GM19438 (cell line): ENCODE data around the gene PRKAR1A.
"Not testable (repeated sequence)": the region's sequence is repeated elsewhere in the genome, so short reads cannot be mapped to it uniquely, and the experiment has no call there.

Source experiments
- ATAC-seq: cut with Tn5 transposase; IDR thresholded peaks from one replicate; pipeline ENCODE4 v1.9.1; 2021; ENCODE audit warnings: low read depth; ENCODE audit not compliant: unreplicated experiment

Gene PRKAR1A

GRCh38 chr17:68576137-68576536 is 63.9 kb downstream of the PRKAR1A start:
- ATAC-seq = no peak

DNA sequence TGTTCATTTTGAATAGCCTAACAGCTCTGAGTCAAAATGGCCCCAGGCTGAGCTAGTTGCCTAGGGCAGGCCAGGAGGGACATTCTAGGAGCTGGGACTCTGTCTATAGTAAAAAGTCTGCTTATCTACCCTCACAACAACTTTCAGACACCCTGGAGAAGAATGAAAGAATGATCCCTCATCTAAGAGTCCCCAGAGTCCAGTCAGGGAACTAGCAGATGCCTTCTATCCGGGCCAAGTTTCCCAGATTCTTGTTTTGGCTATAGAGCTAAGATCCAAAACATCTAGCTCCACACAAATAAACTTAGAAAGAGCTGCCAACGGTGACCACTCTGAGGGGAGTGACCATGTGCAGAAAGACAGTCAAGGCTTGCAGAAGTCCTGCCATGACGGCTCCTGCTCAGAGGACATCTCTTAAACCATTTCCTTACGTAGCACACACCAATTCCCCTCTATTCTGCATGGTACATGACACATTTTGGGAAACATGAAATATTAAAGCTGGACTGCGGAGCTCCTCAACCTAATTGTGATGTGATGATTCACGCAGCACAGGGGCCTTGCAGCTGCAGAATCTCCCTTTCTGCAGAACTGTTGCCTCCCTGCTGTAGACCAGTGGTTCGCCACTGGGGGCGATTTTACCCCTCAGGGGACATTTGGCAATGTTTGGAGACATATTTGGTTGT is 64.7 kb downstream of the PRKAR1A start:
- no peak for ATAC-seq

- ATAC-seq = no peak
Measured at GRCh38 chr17:68577497-68577821, 65.2 kb downstream of the PRKAR1A start.

DNA sequence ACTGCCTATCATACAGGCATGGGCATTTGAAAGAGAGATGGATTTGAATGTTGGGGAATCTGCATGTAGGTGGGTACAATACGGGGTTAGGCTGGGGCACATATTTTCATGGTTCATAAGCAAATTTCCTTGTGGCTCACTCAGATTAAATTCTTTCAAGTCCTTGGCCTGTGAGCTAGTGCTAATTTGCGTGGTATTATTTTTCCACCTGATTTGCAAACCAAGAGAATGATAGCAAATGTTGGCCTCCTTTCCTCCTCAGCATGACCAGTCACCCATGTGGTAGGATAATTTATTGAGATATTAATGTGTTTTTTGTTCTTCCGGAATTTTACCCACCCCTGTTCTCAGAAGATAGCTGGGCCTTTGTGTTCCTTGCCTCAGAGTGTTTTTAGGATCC is 66.0 kb downstream of the PRKAR1A start:
- no peak for ATAC-seq

DNA sequence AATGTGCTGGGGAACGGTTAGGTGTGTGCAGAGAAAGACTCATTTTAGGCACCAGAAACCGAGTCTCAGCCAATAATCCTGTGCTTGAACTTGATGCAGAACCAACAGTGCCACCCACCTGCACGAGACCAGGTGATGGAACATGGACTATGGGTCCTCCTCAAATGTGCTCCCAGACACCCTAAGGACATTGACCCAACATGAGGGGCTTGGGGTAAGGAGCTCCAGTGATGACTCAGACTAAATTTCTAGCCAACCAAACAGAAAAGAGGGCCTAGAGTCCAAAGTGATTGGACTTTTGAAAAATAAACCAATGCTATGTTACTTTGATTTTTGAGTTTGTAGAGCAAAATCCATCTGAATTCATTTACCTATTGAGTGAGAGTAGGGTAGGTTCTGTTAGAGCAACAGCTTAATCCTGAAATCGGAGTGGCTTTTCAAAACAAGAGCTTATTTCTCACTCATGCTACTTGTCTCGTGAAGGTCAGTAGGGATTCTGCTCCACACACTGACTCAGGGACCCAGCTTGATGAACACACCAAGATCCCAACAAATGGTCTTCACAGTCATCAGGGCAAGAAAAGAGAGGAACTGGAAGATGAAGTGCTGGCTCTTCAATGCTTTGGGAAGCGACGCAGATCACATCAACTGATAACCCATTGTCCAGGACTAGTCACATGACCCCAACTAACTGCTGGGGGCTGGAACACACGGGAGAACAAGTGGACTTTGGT is 67.1 kb downstream of the PRKAR1A start:
- ATAC-seq = no peak

GRCh38 chr17:68580236-68580770 is 68.1 kb downstream of the PRKAR1A start:
- no peak for ATAC-seq

DNA sequence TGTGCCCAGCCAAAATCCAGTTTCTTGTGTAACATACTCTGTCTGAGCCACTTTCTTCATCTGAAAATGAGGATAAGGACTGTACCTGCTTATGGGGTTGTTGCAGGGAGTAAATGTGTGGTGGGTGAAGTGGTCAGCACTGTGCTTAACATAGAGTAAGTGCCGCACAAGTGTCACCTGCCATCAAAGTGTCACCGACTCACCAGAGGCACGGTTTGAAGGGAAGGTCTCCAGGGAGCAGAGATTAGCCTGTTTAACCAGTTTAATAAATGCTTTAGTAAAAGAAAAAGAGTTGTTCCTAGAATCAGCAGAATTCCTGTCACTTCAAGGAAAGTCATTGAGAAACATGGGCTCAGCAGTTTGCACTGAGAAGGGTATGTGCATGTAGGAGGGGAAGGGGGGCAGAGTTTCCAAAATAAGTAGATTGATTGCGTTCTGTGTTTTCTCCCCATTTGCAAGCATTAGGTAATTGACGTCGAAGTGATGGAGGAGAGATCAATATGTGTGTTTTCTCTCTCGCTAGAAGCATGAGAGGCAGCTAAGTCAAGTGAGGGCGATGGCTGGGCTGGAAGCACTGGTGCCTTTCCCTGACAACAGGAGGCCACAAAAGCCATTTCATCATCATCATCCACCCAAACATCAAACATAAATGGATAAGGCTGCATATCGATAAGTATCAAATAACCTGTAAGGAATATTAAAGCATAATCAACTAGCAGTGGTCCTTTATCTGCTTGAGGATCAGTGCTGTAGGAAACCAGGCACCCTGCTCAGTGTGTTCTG is 69.8 kb downstream of the PRKAR1A start:
- no peak for ATAC-seq

- ATAC-seq = not testable (repeated sequence)
Measured at GRCh38 chr17:68582867-68583266, 70.6 kb downstream of the PRKAR1A start.

DNA sequence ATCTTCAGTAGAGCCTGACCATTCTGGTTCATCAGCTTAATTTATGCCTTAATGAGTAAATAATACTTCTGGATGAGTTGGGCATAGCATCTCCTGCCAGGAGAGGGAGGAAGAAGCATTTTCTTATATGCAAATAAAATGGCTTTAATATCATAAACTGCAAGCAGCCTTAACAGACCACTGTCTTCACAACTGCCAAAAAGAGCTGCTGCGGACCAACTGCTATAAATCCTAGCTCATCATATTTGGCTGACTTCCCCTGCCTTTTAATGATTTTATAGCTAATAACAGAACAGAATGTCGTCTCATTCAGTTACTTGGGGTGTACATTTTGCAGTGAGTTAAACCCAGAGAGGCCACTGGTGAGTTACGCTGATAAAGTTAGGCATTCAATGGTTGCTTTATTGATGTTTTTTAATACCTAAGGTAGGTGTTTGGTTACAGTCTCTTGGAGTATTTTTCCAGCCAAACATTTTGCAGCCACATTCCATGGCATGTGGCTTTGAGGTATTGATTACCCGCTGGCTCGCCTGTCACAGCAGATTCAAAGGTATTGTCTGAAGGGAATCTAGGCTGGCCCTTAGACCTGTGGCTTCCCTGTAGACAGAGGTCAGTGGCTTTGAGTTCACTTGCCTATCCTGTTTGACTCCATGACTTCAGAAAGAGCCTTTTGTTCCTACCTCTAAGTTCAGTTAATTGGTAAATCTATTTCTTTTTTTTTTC is 72.5 kb downstream of the PRKAR1A start:
- no peak for ATAC-seq

- no peak for ATAC-seq
Measured at GRCh38 chr17:68585643-68586042, 73.4 kb downstream of the PRKAR1A start.

DNA sequence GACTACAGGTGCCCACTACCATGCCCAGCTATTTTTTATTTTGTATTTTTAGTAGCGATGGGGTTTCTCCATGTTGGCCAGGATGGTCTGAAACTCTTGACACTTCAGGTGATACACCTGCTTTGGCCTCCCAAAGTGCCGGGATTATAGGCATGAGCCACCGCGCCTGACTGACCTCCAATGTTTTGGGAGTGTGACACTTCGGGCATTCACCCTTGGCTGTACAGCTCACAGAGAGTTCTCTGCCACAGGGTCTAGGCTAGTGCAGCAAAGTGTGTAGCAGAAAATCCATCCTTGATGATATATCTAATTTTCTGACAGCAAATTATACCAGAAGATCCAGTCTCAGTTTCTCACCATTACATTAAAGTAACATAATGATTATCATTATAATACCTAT is 74.8 kb downstream of the PRKAR1A start:
- ATAC-seq = no peak

- no peak for ATAC-seq
Measured at GRCh38 chr17:68587847-68588246, 75.6 kb downstream of the PRKAR1A start.

DNA sequence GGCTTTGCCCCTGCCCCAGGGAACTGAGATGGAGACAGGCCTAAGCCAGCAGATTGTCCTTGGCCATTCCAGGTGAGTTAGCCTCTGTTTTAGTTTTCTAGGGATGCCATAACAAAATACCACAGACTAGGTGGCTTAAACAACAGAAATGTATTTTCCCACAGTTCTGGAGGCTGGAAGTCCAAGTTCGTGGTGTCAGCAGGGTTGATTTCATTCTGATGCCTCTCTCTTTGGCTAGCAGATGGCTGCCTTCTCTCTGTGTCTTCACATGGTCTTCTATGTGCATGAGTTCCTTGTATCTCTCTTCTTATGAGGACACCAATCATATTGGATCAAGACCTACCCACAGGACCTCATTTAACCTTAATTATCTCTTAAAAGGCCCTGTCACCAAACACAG is 76.1 kb downstream of the PRKAR1A start:
- no peak for ATAC-seq

DNA sequence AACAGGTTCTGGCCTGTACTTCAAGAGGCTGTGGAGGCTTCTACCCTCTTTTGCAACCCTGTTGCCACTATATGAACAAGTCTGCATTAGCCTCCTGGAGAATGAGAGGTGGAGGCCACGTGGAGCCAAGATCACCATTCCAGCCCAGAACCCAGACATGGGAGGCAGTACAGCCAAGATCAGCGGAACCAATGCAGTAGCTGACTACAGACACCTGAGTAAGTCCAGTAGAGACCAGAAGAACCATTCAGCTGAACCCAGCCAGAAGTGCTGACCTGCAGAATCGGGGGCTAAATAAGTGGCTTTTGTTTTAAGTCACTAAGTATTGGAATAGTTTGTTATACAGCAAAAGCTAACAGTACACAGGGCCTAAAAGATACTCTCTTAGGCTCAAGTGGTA is 76.9 kb downstream of the PRKAR1A start:
- no peak for ATAC-seq

DNA sequence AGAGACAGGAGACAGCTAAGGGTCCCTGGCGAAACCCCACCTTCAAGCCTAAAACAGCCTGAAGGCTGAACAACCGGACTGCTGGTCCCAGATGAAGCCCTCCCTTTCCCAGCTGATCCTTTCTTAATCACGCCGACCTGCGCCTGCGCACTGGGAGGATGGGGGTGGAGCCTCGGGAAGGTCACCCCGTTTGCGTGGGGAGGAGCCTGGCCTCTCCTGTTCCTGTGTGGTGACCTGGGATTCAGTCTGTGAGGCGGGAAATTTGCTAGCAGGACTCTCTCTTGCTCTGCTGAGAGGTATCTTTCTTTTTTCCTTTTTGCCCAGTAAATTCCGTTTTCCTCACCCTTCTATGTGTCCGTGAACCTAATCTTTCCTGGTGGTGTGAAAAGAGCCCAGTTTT is 79.4 kb downstream of the PRKAR1A start:
- peak; percentile 91 for ATAC-seq

DNA sequence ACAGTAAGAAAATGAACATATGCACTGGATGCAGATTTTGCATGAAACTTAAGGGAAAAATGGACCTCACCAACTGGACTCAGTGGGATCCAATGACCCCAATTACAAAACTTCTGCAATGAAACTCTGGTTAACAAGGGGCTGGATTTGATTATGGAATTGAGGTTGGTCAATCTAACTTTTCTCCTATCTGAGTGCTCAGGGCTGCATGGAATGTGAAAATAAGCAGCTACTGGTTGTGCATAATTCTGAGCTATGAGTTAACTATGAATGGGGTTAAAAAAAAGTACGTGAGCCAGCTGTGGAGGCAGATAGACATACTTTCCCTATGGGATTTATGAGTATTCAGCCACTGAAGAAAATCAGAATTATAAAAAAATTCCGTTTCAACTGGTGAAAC is 79.8 kb downstream of the PRKAR1A start:
- ATAC-seq = no peak

GRCh38 chr17:68592682-68593641 is 80.7 kb downstream of the PRKAR1A start:
- no peak for ATAC-seq

GRCh38 chr17:68594552-68594951 is 82.3 kb downstream of the PRKAR1A start:
- no peak for ATAC-seq

DNA sequence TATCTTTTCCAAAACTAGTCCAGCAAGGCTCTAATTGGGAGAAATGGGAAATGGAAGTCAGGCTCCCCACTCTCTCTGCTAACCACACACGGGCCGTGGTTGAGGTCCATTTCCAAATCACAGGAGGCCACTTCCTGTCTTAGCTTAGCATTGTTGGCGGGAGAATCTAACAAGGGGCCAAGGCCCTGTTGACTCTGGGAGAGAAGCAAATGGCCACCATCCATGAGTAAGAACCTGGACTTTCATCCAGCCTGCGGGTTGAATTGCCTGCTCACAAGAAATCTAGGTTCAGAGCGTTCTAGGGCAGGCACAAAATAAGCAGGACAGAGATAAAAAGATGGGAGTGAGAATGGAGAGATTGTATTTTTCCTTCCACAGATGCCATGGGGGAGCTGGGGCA is 83.3 kb downstream of the PRKAR1A start:
- ATAC-seq = no peak

- no peak for ATAC-seq
Measured at GRCh38 chr17:68595986-68596385, 83.8 kb downstream of the PRKAR1A start.
